Measurements from ENCODE around the gene CHCHD6. TPM values are rescaled to one million over a fixed set of nuclear protein-coding genes. Genes with fewer than 3 reads are reported as not detected.

The CHCHD6 gene
- total RNA-seq, 1 experiment from 2014 or later = 33.0 TPM

- no TSS peak for BruUV-seq (replicated peaks)
- DNase-seq = no peak
- ATAC-seq = no peak
Measured at GRCh38 chr3:126867190-126867862, 163.3 kb downstream of the CHCHD6 start.

GRCh38 chr3:126867863-126868200 lies 163.8 kb downstream of the CHCHD6 start:
- no peaks in the 10 kb centered on the region for H3K9me3 ChIP-seq (ENCODE audit: low read length)
- H3F3A ChIP-seq (ENCODE audit: low read length, unreplicated experiment) = no peaks in the 10 kb centered on the region
- H3K4me3 ChIP-seq (ENCODE audit: low read length) = no peak overlapping the region
- no peak overlapping the region for H2AFZ ChIP-seq (ENCODE audit: low read length)
- H3K9ac ChIP-seq (ENCODE audit: low read length) = no peak overlapping the region
- POLR2A ChIA-PET (ENCODE audit: unreplicated experiment) = no interaction called here
- no peak overlapping the region for H3K4me2 ChIP-seq (ENCODE audit: low read length)
- intact Hi-C loops (cut with micrococcal nuclease) = no loop called here
- BruUV-seq (replicated peaks) = no TSS peak
- ATAC-seq (no peak), DNase-seq (no peak)
- no peak for TF ChIP-seq EZH2phosphoT487 (IDR thresholded peaks at IDR 0.05; ENCODE audit: borderline replicate concordance, low read length)
- TF ChIP-seq, protein P1, sequence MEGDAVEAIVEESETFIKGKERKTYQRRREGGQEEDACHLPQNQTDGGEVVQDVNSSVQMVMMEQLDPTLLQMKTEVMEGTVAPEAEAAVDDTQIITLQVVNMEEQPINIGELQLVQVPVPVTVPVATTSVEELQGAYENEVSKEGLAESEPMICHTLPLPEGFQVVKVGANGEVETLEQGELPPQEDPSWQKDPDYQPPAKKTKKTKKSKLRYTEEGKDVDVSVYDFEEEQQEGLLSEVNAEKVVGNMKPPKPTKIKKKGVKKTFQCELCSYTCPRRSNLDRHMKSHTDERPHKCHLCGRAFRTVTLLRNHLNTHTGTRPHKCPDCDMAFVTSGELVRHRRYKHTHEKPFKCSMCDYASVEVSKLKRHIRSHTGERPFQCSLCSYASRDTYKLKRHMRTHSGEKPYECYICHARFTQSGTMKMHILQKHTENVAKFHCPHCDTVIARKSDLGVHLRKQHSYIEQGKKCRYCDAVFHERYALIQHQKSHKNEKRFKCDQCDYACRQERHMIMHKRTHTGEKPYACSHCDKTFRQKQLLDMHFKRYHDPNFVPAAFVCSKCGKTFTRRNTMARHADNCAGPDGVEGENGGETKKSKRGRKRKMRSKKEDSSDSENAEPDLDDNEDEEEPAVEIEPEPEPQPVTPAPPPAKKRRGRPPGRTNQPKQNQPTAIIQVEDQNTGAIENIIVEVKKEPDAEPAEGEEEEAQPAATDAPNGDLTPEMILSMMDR (conservative IDR thresholded peaks at IDR 0.05; ENCODE audit: low read depth, low read length) = no peak
- no peak for TF ChIP-seq EZH2 (IDR thresholded peaks at IDR 0.05; ENCODE audit: low read length, unreplicated experiment)
- H3K27me3 ChIP-seq (ENCODE audit: low read length) = no peaks in the 10 kb centered on the region
- no peak overlapping the region for H3K27ac ChIP-seq (ENCODE audit: low read length)
- no peaks in the 10 kb centered on the region for H4K20me1 ChIP-seq (ENCODE audit: low read length)
- H3K36me3 ChIP-seq (ENCODE audit: low read depth, low read length) = no peaks in the 10 kb centered on the region
- no peaks in the 10 kb centered on the region for H3K79me2 ChIP-seq (ENCODE audit: low read length)
- no peaks in the 10 kb centered on the region for H3K9me2 ChIP-seq (replicated peaks; ENCODE audit: low read length)
- CTCF ChIA-PET = no interaction called here
- H3K4me1 ChIP-seq (ENCODE audit: insufficient read depth, low read length) = no peaks in the 10 kb centered on the region

More at GRCh38 chr3:126867190-126867862, 163.3 kb downstream of the CHCHD6 start:
- Histone ChIP-seq H3K27me3 (ENCODE audit: low read length) (no peaks in the 10 kb centered on the region), H3K9me3 (ENCODE audit: low read length) (no peaks in the 10 kb centered on the region), H3K36me3 (ENCODE audit: low read depth, low read length) (no peaks in the 10 kb centered on the region), H3K9me2 (replicated peaks; ENCODE audit: low read length) (no peaks in the 10 kb centered on the region), H3F3A (ENCODE audit: low read length, unreplicated experiment) (no peaks in the 10 kb centered on the region), H3K4me3 (ENCODE audit: low read length) (no peak overlapping the region), H3K79me2 (ENCODE audit: low read length) (no peaks in the 10 kb centered on the region), H2AFZ (ENCODE audit: low read length) (no peak overlapping the region), H3K4me1 (ENCODE audit: insufficient read depth, low read length) (no peaks in the 10 kb centered on the region), H3K4me2 (ENCODE audit: low read length) (no peak overlapping the region), H3K9ac (ENCODE audit: low read length) (no peak overlapping the region), H4K20me1 (ENCODE audit: low read length) (no peaks in the 10 kb centered on the region), H3K27ac (ENCODE audit: low read length) (no peak overlapping the region)
- CTCF ChIA-PET = no interaction called here
- POLR2A ChIA-PET (ENCODE audit: unreplicated experiment) = no interaction called here
- intact Hi-C loops (cut with micrococcal nuclease) = no loop called here
- TF ChIP-seq, protein P1 (conservative IDR thresholded peaks at IDR 0.05; ENCODE audit: low read depth, low read length) = no peak
- TF ChIP-seq EZH2phosphoT487 (IDR thresholded peaks at IDR 0.05; ENCODE audit: borderline replicate concordance, low read length) (no peak), EZH2 (IDR thresholded peaks at IDR 0.05; ENCODE audit: low read length, unreplicated experiment) (no peak)

DNA sequence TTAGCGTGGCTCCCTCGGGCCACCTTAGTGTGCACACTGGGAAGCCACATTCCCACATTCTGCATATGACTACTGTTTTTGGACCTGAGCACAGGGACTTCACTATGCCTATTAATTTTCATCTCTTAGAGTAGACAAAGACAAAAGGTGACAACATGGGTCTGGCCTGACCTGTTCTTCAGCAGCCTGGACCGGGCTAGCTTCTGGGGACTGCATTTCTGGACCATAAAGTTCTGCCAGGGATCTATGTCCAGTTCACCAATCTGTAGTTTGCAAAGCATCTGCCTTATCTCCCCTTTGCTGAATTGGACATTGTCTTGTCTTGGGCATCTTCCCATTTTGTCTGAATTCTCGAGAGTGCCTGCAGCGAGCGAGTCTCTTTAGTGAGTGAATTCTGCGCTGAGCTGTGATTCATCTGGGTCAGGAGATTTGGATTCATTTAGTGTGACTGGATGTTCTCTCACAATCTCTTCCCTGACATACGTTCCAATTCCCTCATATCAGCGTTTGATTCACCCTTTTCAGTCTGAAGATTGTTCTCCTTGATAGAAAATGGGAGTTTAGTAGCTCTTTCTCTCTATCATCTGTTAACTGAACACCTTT lies 166.7 kb downstream of the CHCHD6 start:
- Histone ChIP-seq H3K36me3 (ENCODE audit: low read depth, low read length) (no peaks in the 10 kb centered on the region), H3K4me3 (ENCODE audit: low read length) (no peak overlapping the region), H3K9me2 (replicated peaks; ENCODE audit: low read length) (no peaks in the 10 kb centered on the region), H3K9ac (ENCODE audit: low read length) (no peak overlapping the region), H3F3A (ENCODE audit: low read length, unreplicated experiment) (no peaks in the 10 kb centered on the region), H4K20me1 (ENCODE audit: low read length) (no peaks in the 10 kb centered on the region), H3K27ac (ENCODE audit: low read length) (no peak overlapping the region), H3K79me2 (ENCODE audit: low read length) (no peaks in the 10 kb centered on the region), H3K4me1 (ENCODE audit: insufficient read depth, low read length) (no peaks in the 10 kb centered on the region), H2AFZ (ENCODE audit: low read length) (no peak overlapping the region), H3K27me3 (ENCODE audit: low read length) (no peaks in the 10 kb centered on the region), H3K4me2 (ENCODE audit: low read length) (no peak overlapping the region), H3K9me3 (ENCODE audit: low read length) (no peaks in the 10 kb centered on the region)
- TF ChIP-seq EZH2phosphoT487 (IDR thresholded peaks at IDR 0.05; ENCODE audit: borderline replicate concordance, low read length) (no peak), EZH2 (IDR thresholded peaks at IDR 0.05; ENCODE audit: low read length, unreplicated experiment) (no peak)
- TF ChIP-seq, protein P1 (conservative IDR thresholded peaks at IDR 0.05; ENCODE audit: low read depth, low read length) = no peak
- intact Hi-C loops (cut with micrococcal nuclease) = no loop called here
- BruUV-seq (replicated peaks) = no TSS peak
- ATAC-seq = no peak
- DNase-seq = no peak
- ChIA-PET CTCF (no interaction called here), POLR2A (ENCODE audit: unreplicated experiment) (no interaction called here)

Measured in PC-3 (cell line).